ENCODE measurements around the gene ACBD4. TPM values are rescaled to one million over a fixed set of nuclear protein-coding genes. Genes with fewer than 3 reads are reported as not detected.

The ACBD4 gene
- total RNA-seq, 6 experiments from 2014 or later: 24.0 to 78.9 (median 56.9) TPM

GRCh38 chr17:45149037-45149668 lies 13.7 kb downstream of the ACBD4 start:
- H3K36me3 ChIP-seq: no peaks in the 10 kb centered on the region
- intact Hi-C loops (cut with DNase I): no loop called here
- DNase-seq: peak; percentile 91 to 92 (median 92)

GRCh38 chr17:45149669-45150664 lies 14.5 kb downstream of the ACBD4 start:
- under 1% methylated on average over 46 of the region's 56 CpGs for WGBS (ENCODE audit: insufficient coverage, low coverage, low lambda C conversion rate, missing lambda C conversion rate)
- H3K4me3 ChIP-seq: peak overlapping the region; percentile 62 to 94 (median 78)
- DNase-seq: peak; percentile 71 to 80 (median 74)

More at GRCh38 chr17:45149037-45149668, 13.7 kb downstream of the ACBD4 start:
- Histone ChIP-seq H3K4me1 (peaks cover 0 to 21% (median 5%) of the 10 kb centered on the region in 4 donors), H3K27ac (peak overlapping the region; percentile 88 to 98 (median 95)), H3K27me3 (no peaks in the 10 kb centered on the region), H3K4me3 (peak overlapping the region; percentile 62 to 94 (median 78)), H3K9me3 (no peaks in the 10 kb centered on the region)
- TF ChIP-seq POLR2A (IDR thresholded peaks at IDR 0.05) (peak; percentile 44), CTCF (IDR thresholded peaks at IDR 0.05) (peak; percentile 73 to 93 (median 92))
- peak; percentile 54 to 69 (median 62) for ATAC-seq
- under 1% methylated on average over 30 of the region's 32 CpGs for WGBS (ENCODE audit: insufficient coverage, low coverage, low lambda C conversion rate, missing lambda C conversion rate)

GRCh38 chr17:45150911-45151809 lies 15.7 kb downstream of the ACBD4 start:
- WGBS (ENCODE audit: insufficient coverage, low coverage, low lambda C conversion rate, missing lambda C conversion rate): 14% methylated on average over 8 of the region's 8 CpGs
- no peak for ATAC-seq

More at GRCh38 chr17:45149669-45150664, 14.5 kb downstream of the ACBD4 start:
- peak; percentile 10 to 16 (median 12) for ATAC-seq
- H3K27ac ChIP-seq: peak overlapping the region; percentile 88 to 98 (median 95)
- H3K4me1 ChIP-seq: peaks cover 0 to 17% (median 5%) of the 10 kb centered on the region in 4 donors
- intact Hi-C loops (cut with DNase I): no loop called here
- no peaks in the 10 kb centered on the region for H3K36me3 ChIP-seq
- no peak for TF ChIP-seq POLR2A (IDR thresholded peaks at IDR 0.05)
- TF ChIP-seq CTCF (IDR thresholded peaks at IDR 0.05): no peak
- H3K9me3 ChIP-seq: no peaks in the 10 kb centered on the region
- H3K27me3 ChIP-seq: no peaks in the 10 kb centered on the region

More at GRCh38 chr17:45150911-45151809, 15.7 kb downstream of the ACBD4 start:
- Histone ChIP-seq H3K9me3 (no peaks in the 10 kb centered on the region), H3K4me3 (peak overlapping the region in 2 of 3 donors; percentile 78 to 94), H3K36me3 (no peaks in the 10 kb centered on the region), H3K27ac (peak overlapping the region in 2 of 3 donors; percentile 69 to 98), H3K27me3 (no peaks in the 10 kb centered on the region), H3K4me1 (peaks cover 0 to 14% (median 5%) of the 10 kb centered on the region in 4 donors)
- DNase-seq: no peak
- intact Hi-C loops (cut with DNase I): no loop called here
- TF ChIP-seq CTCF (IDR thresholded peaks at IDR 0.05): no peak
- TF ChIP-seq POLR2A (IDR thresholded peaks at IDR 0.05): no peak
